ENCODE data around the gene CD3G. TPM values are rescaled to one million over a fixed set of nuclear protein-coding genes. Genes with fewer than 3 reads are reported as not detected.

The CD3G gene
- total RNA-seq, 4 donors from 2014 or later = 0.33 to 0.51 TPM; not detected in 2

GRCh38 chr11:118359295-118359958, 15.3 kb downstream of the CD3G start, which contains the start of gene UBE4A:
TSS of gene UBE4A (plus strand) at chr11:118359600. CDS start at chr11:118365081, 5,481 bp downstream.
- intact Hi-C loops (cut with DNase I; ENCODE audit: low total_unique reads) = loop anchor here (2.0 kb wide), 1 partner anchor 41 kb away; the partner anchor contains the start of gene ATP5MG
- Histone ChIP-seq H3K9me3 (no peaks in the 10 kb centered on the region), H3K27me3 (no peaks in the 10 kb centered on the region), H3K4me3 (peak within 1 kb of the TSS; percentile 72 to 88 (median 76)), H3K36me3 (no peaks in the 10 kb centered on the region), H3K4me1 (peaks cover 25 to 28% of the 10 kb centered on the region in 2 donors), H3K27ac (peak within 1 kb of the TSS; percentile 70 to 83 (median 76))
- in situ Hi-C loops (cut with MboI; ENCODE audit: low sequenced_read_pairs in 4 of 4) = loop anchor here in 1 of 4 donors (10.0 kb wide), 1 partner anchor 165 kb away; no protein-coding TSS in a partner anchor
- ATAC-seq (peak; percentile 84 to 97), DNase-seq (peak; percentile 89 to 92)
- TF ChIP-seq CTCF (IDR thresholded peaks at IDR 0.05 in 4 of 5, conservative IDR thresholded peaks at IDR 0.05 in 1 of 5) (no peak), POLR2A (IDR thresholded peaks at IDR 0.05) (peak; percentile 54 to 60)

- no peaks in the 10 kb centered on the region for H3K27me3 ChIP-seq
- H3K4me1 ChIP-seq = peaks cover 44 to 46% of the 10 kb centered on the region in 2 donors
- H3K36me3 ChIP-seq = peaks cover 0 to 23% of the 10 kb centered on the region in 2 donors
- no peak for DNase-seq
- in situ Hi-C loops (cut with MboI; ENCODE audit: low sequenced_read_pairs in 4 of 4) (no loop called here), intact Hi-C loops (cut with DNase I; ENCODE audit: low total_unique reads) (loop anchor here (5.0 kb wide), 1 partner anchor 72 kb away; the partner anchor contains the start of gene KMT2A)
- H3K9me3 ChIP-seq = no peaks in the 10 kb centered on the region
- ATAC-seq = peak in 1 of 2 donors; percentile 45
- peak overlapping the region in 1 of 4 donors; percentile 11 for H3K4me3 ChIP-seq
- H3K27ac ChIP-seq = peak overlapping the region; percentile 78 to 89 (median 86)
- TF ChIP-seq CTCF (IDR thresholded peaks at IDR 0.05 in 4 of 5, conservative IDR thresholded peaks at IDR 0.05 in 1 of 5) = no peak
These were observed 20.9 kb downstream of the CD3G start for GRCh38 chr11:118364956-118365615.

GRCh38 chr11:118366287-118366686, 22.1 kb downstream of the CD3G start:
- in situ Hi-C loops (cut with MboI; ENCODE audit: low sequenced_read_pairs in 4 of 4) = no loop called here

GRCh38 chr11:118370774-118371173, 26.6 kb downstream of the CD3G start:
- peaks cover 6 to 80% of the 10 kb centered on the region in 2 donors for H3K36me3 ChIP-seq
- H3K27me3 ChIP-seq = no peaks in the 10 kb centered on the region
- DNase-seq (no peak), ATAC-seq (no peak)
- H3K4me1 ChIP-seq = peaks cover 10 to 11% of the 10 kb centered on the region in 2 donors
- H3K9me3 ChIP-seq = no peaks in the 10 kb centered on the region
- in situ Hi-C loops (cut with MboI; ENCODE audit: low sequenced_read_pairs in 4 of 4) (no loop called here), intact Hi-C loops (cut with DNase I; ENCODE audit: low total_unique reads) (loop anchor here (5.0 kb wide), 1 partner anchor 117 kb away; no protein-coding TSS in a partner anchor)
- H3K4me3 ChIP-seq = no peak overlapping the region
- TF ChIP-seq POLR2A (IDR thresholded peaks at IDR 0.05) (no peak), CTCF (IDR thresholded peaks at IDR 0.05 in 4 of 5, conservative IDR thresholded peaks at IDR 0.05 in 1 of 5) (no peak)
- H3K27ac ChIP-seq = no peak overlapping the region

More at GRCh38 chr11:118366287-118366686, 22.1 kb downstream of the CD3G start:
- Histone ChIP-seq H3K27me3 (no peaks in the 10 kb centered on the region), H3K36me3 (peaks cover 0 to 35% of the 10 kb centered on the region in 2 donors), H3K27ac (peak overlapping the region; percentile 78 to 89 (median 86)), H3K4me3 (no peak overlapping the region), H3K9me3 (no peaks in the 10 kb centered on the region), H3K4me1 (peaks cover 33 to 36% of the 10 kb centered on the region in 2 donors)
- TF ChIP-seq POLR2A (IDR thresholded peaks at IDR 0.05) (peak in 1 of 2 donors; percentile 64), CTCF (IDR thresholded peaks at IDR 0.05 in 4 of 5, conservative IDR thresholded peaks at IDR 0.05 in 1 of 5) (no peak)
- intact Hi-C loops (cut with DNase I; ENCODE audit: low total_unique reads) = loop anchor here (5.0 kb wide), 1 partner anchor 71 kb away; the partner anchor contains the start of gene KMT2A
- ATAC-seq (peak; percentile 99), DNase-seq (peak; percentile 38 to 46)
